ENCODE results near the gene ADGRL3.

Gene ADGRL3

DNA sequence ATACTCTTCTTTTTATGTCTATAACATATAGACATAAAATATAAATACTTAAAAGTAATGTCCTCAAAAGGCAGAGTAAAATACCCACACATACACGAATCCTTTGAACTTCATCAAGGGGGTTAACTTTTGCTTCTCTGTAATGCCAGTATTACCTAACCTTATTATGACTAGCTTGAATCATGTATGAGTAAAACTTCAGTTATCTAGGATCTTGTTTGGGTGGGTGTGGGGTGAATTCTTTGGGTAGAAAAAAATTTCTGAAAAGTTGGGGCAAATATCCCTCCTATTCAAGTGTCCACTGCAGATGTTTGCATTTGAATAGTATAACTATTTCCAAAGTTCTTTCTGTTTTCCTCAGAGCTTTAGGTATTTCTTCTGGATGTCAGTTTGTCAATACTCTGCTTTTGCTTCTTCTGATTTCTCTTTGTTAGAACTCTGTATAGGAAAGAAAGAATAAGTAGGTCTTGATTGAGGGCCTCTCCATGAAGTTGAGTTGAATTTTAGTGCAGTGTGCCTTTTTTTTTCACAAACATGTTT, 173.8 kb downstream of the ADGRL3 start:
- DNase-seq (ENCODE audit: low spot score): no peak
- TF ChIP-seq, protein P1, sequence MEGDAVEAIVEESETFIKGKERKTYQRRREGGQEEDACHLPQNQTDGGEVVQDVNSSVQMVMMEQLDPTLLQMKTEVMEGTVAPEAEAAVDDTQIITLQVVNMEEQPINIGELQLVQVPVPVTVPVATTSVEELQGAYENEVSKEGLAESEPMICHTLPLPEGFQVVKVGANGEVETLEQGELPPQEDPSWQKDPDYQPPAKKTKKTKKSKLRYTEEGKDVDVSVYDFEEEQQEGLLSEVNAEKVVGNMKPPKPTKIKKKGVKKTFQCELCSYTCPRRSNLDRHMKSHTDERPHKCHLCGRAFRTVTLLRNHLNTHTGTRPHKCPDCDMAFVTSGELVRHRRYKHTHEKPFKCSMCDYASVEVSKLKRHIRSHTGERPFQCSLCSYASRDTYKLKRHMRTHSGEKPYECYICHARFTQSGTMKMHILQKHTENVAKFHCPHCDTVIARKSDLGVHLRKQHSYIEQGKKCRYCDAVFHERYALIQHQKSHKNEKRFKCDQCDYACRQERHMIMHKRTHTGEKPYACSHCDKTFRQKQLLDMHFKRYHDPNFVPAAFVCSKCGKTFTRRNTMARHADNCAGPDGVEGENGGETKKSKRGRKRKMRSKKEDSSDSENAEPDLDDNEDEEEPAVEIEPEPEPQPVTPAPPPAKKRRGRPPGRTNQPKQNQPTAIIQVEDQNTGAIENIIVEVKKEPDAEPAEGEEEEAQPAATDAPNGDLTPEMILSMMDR (IDR thresholded peaks at IDR 0.05; ENCODE audit: borderline replicate concordance, control extremely low read depth, extremely low read depth, insufficient read depth, missing control alignments): no peak
- in situ Hi-C loops (cut with MboI; ENCODE audit: low sequenced_read_pairs, unreplicated experiment): no loop called here

DNA sequence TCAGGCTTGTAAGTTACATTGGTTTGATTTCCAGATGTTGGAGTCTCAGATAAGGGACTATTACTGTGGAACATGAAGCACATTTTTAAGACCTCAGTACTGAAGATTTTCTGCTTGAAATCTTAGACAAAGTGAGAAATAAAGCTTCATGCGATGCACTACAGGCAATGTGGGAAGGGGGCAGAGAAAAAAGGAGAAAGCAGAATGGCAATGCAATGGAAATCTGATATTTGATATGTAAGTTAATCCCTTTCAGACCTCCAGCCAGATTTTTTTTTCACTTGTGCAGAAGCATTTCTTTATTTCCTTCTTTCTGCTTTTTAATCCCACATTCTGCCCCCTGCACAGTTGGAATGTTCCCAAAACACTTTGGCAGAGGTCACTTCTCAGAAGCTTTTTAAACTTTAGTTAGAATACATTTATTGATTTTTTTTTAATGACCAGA, 174.3 kb downstream of the ADGRL3 start:
- TF ChIP-seq, protein P1 (IDR thresholded peaks at IDR 0.05; ENCODE audit: borderline replicate concordance, control extremely low read depth, extremely low read depth, insufficient read depth, missing control alignments): no peak
- DNase-seq (ENCODE audit: low spot score): no peak
- in situ Hi-C loops (cut with MboI; ENCODE audit: low sequenced_read_pairs, unreplicated experiment): no loop called here

DNA sequence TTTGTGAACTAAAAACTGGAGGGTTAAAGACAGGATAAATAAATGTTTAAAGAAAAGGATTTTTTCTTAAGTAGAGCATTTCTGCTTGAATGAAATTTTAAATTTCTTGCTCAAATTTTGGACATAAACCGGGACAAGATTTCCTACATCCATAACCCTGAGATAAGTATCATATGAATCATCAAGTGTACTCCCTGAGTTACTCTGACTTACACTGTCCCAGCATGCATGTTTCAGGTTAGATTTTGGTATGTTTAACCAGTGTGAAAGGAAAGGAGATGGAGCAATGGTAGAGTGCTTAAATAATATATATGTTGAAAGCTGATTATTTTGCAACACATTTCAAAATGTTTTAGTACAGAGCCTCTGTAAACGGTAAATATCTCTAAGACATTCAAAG, 175.2 kb downstream of the ADGRL3 start:
- DNase-seq (ENCODE audit: low spot score): no peak
- in situ Hi-C loops (cut with MboI; ENCODE audit: low sequenced_read_pairs, unreplicated experiment): no loop called here
- TF ChIP-seq, protein P1 (IDR thresholded peaks at IDR 0.05; ENCODE audit: borderline replicate concordance, control extremely low read depth, extremely low read depth, insufficient read depth, missing control alignments): no peak

DNA sequence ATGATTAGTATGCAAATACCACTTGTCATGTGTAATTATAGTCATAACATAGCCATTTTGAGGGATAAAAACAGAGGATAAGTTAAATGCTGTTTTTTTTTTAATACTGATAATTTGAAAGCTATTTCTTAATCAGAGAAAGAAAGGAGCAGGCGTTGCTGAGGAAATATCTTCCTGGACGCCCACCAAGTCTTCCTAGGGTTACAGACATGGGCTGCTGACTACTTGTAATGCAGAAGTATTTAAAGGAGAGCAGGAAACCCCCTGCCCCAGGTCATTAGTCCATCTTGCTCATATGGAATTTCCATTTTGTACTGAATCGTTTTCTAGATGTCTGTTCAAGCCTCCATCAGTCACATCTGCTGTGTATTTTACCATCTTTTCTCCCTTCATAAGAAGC, 176.2 kb downstream of the ADGRL3 start:
- TF ChIP-seq, protein P1 (IDR thresholded peaks at IDR 0.05; ENCODE audit: borderline replicate concordance, control extremely low read depth, extremely low read depth, insufficient read depth, missing control alignments): no peak
- in situ Hi-C loops (cut with MboI; ENCODE audit: low sequenced_read_pairs, unreplicated experiment): no loop called here
- no peak for DNase-seq (ENCODE audit: low spot score)

DNA sequence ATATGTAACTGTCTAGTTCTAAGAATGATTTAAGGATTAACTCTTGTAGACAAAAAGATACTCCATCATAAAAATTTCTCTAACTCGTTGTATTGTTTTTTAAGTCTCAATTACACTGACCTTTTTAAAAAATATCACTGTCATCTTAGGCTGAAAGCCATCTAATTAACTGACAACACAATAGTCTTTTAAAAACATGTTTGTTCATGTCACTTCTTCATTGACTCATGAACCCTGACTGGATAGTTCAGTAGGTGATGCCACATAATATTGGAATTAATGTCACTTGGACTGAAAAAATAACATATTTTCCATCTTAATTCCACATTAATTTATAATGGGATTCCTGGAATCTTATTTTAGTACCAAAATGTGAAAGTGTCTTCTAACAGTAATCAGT, 179.3 kb downstream of the ADGRL3 start:
- TF ChIP-seq, protein P1 (IDR thresholded peaks at IDR 0.05; ENCODE audit: borderline replicate concordance, control extremely low read depth, extremely low read depth, insufficient read depth, missing control alignments): no peak
- DNase-seq (ENCODE audit: low spot score): no peak
- in situ Hi-C loops (cut with MboI; ENCODE audit: low sequenced_read_pairs, unreplicated experiment): no loop called here

DNA sequence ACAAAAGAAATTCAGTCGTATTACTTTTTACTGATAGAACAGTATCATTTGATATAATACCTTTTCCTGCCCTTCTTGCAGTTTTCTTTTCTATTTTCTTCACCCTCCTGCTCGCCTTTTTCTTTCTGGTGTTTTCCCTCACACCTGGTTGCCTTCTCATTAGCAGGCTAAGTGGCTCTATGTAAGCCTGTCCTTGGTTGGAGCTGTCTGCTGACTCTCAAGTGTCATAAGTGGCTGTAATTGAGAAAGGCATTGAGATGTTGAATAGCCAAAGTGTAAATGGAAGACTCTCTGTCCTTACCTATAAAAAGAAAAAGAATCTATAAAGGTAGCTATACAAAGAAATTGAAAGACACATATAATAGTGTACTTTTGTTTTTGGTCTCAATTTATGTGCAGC, 180.7 kb downstream of the ADGRL3 start:
- no peak for DNase-seq (ENCODE audit: low spot score)
- in situ Hi-C loops (cut with MboI; ENCODE audit: low sequenced_read_pairs, unreplicated experiment): no loop called here
- TF ChIP-seq, protein P1 (IDR thresholded peaks at IDR 0.05; ENCODE audit: borderline replicate concordance, control extremely low read depth, extremely low read depth, insufficient read depth, missing control alignments): no peak
